HepG2 (cell line): ENCODE results near the gene SCARF1. TPM values are rescaled to one million over a fixed set of nuclear protein-coding genes. Genes with fewer than 3 reads are reported as not detected.

Source experiments
- CBFB ChIP-seq: sonication (generic); formaldehyde crosslinking; IDR thresholded peaks from 2 replicates; pipeline ENCODE4 v1.4.0; 2020; ENCODE audit warnings: missing genetic modification reagents
- CHD4 ChIP-seq: fragments of 200-600 bp; sonication (generic); IDR thresholded peaks from 2 replicates; pipeline ENCODE4 v1.7.0; 2017; ENCODE audit warnings: mild to moderate bottlenecking, low read length, borderline replicate concordance
- CREM ChIP-seq, 2 experiments: sonication (generic) in 1 of 2; formaldehyde crosslinking in 1 of 2; IDR thresholded peaks; 2 replicates each; pipeline versions ENCODE4 v1.4.0 to v1.6.1; 2016 to 2020; ENCODE audit warnings: antibody characterized with exemption in 1 of 2, mild to moderate bottlenecking in 1 of 2, missing genetic modification reagents in 1 of 2
- E2F1 ChIP-seq: sonication (generic); formaldehyde crosslinking; IDR thresholded peaks from 2 replicates; pipeline ENCODE4 v1.5.0; 2020; ENCODE audit warnings: missing genetic modification reagents
- FOXA3 ChIP-seq: IDR thresholded peaks from 2 replicates; pipeline ENCODE4 v1.6.1; 2016; ENCODE audit warnings: missing genetic modification reagents, missing compliant biosample characterization
- FOXC1 ChIP-seq: sonication (generic); formaldehyde crosslinking; IDR thresholded peaks from 2 replicates; pipeline ENCODE4 v1.8.0; 2022; ENCODE audit warnings: mild to moderate bottlenecking, missing genetic modification reagents, borderline replicate concordance
- HNF4G ChIP-seq, 2 experiments: sonication (generic) in 1 of 2; formaldehyde crosslinking in 1 of 2; IDR thresholded peaks; 2 replicates each; pipeline versions ENCODE4 v1.4.0 to v1.6.1; 2011 to 2020; ENCODE audit warnings: borderline replicate concordance in 2 of 2, low read depth in 2 of 2, mild to moderate bottlenecking in 2 of 2, low read length in 1 of 2, missing genetic modification reagents in 1 of 2, moderate library complexity in 1 of 2
- HOXA9 ChIP-seq: sonication (generic); formaldehyde crosslinking; IDR thresholded peaks from 2 replicates; pipeline ENCODE4 v1.8.1; 2022; ENCODE audit warnings: missing genetic modification reagents, mild to moderate bottlenecking, moderate library complexity, borderline replicate concordance
- MAFF ChIP-seq: IDR thresholded peaks from 2 replicates; pipeline ENCODE4 v1.6.1; 2011; ENCODE audit warnings: low read depth, low read length, improper control_type of control experiment
- MTA1 ChIP-seq: sonication (generic); formaldehyde crosslinking; IDR thresholded peaks from 2 replicates; pipeline ENCODE4 v1.4.0; 2020; ENCODE audit warnings: missing genetic modification reagents, mild to moderate bottlenecking, borderline replicate concordance
- MYNN ChIP-seq: sonication (generic); formaldehyde crosslinking; IDR thresholded peaks from 2 replicates; pipeline ENCODE4 v1.4.0; 2020; ENCODE audit warnings: mild to moderate bottlenecking, low read depth, missing genetic modification reagents
- NBN ChIP-seq: fragments of 450-650 bp; conservative IDR thresholded peaks from 2 replicates; pipeline ENCODE4 v1.6.1; 2017
- NFRKB ChIP-seq: fragments of 450-650 bp; IDR thresholded peaks from 2 replicates; pipeline ENCODE4 v1.6.1; 2017
- NR1H2 ChIP-seq: sonication (generic); formaldehyde crosslinking; IDR thresholded peaks from 2 replicates; pipeline ENCODE4 v1.8.1; 2022; ENCODE audit warnings: low read depth, missing genetic modification reagents, borderline replicate concordance
- RBM22 ChIP-seq: fragments of 200-400 bp; formaldehyde crosslinking; optimal IDR thresholded peaks from 2 replicates; pipeline ENCODE3; 2017; ENCODE audit warnings: mild to moderate bottlenecking, low read length, moderate library complexity
- SRSF9 ChIP-seq: fragments of 200-400 bp; formaldehyde crosslinking; IDR thresholded peaks from 2 replicates; pipeline ENCODE4 v1.6.1; 2018; ENCODE audit warnings: borderline replicate concordance, mild to moderate bottlenecking, low read depth, low read length; ENCODE audit not compliant: insufficient read depth, poor library complexity, severe bottlenecking
- TEAD3 ChIP-seq: optimal IDR thresholded peaks from 2 replicates; pipeline ENCODE3; 2016; ENCODE audit warnings: borderline replicate concordance
- THRA ChIP-seq: sonication (generic); formaldehyde crosslinking; IDR thresholded peaks from 2 replicates; pipeline ENCODE4 v1.4.0; 2020; ENCODE audit warnings: missing genetic modification reagents, borderline replicate concordance
- ZEB1 ChIP-seq: IDR thresholded peaks from 2 replicates; pipeline ENCODE4 v1.6.1; 2012; ENCODE audit warnings: mild to moderate bottlenecking, low read depth, inconsistent platforms; ENCODE audit not compliant: insufficient replicate concordance
- ZFY ChIP-seq: sonication (generic); formaldehyde crosslinking; IDR thresholded peaks from 2 replicates; pipeline ENCODE4 v1.4.0; 2020; ENCODE audit warnings: missing genetic modification reagents
- ZMYM2 ChIP-seq: sonication (generic); formaldehyde crosslinking; IDR thresholded peaks from 2 replicates; pipeline ENCODE4 v1.8.0; 2022; ENCODE audit warnings: mild to moderate bottlenecking, missing genetic modification reagents
- ZNF138 ChIP-seq: sonication (generic); formaldehyde crosslinking; IDR thresholded peaks from 2 replicates; pipeline ENCODE4 v1.5.0; 2020; ENCODE audit warnings: mild to moderate bottlenecking, low read depth, missing genetic modification reagents
- ZNF292 ChIP-seq: sonication (generic); formaldehyde crosslinking; IDR thresholded peaks from 2 replicates; pipeline ENCODE4 v1.8.1; 2022; ENCODE audit warnings: mild to moderate bottlenecking, low read depth, missing genetic modification reagents, borderline replicate concordance
- ZNF3 ChIP-seq: IDR thresholded peaks from 2 replicates; pipeline ENCODE4 v1.7.0; 2017; ENCODE audit warnings: inconsistent platforms
- ZNF383 ChIP-seq: sonication (generic); formaldehyde crosslinking; IDR thresholded peaks from 2 replicates; pipeline ENCODE4 v1.4.0; 2020; ENCODE audit warnings: missing genetic modification reagents, mild to moderate bottlenecking, borderline replicate concordance
- ZNF672 ChIP-seq: sonication (generic); formaldehyde crosslinking; IDR thresholded peaks from 2 replicates; pipeline ENCODE4 v1.8.1; 2022; ENCODE audit warnings: missing genetic modification reagents
- ZNF800 ChIP-seq: sonication (generic); formaldehyde crosslinking; IDR thresholded peaks from 2 replicates; pipeline ENCODE4 v1.4.0; 2020; ENCODE audit warnings: missing genetic modification reagents
- polyA plus RNA-seq, 8 experiments: library from polyadenylated mRNA; depleted of rRNA in 3 of 8; stranded (reverse) in 7 of 8; unstranded in 1 of 8; fragments of >200 nt; fragmentation: Illumina TruSeq in 4 of 8; extraction: Trizol in 4 of 8; gene quantifications; 2 replicates each; pipeline versions ENCODE4 v1.2.1 to v1.2.3, GENCODE V29; 2011 to 2016; ENCODE audit warnings: low read depth in 4 of 8, missing spikeins in 1 of 8, mixed read lengths in 1 of 8; ENCODE audit not compliant: insufficient read depth in 1 of 8
- total RNA-seq, 5 experiments: library from RNA; depleted of rRNA; stranded (reverse); fragments of >200 nt; fragmentation: Illumina TruSeq; extraction: Trizol; gene quantifications; 2 replicates each; pipeline ENCODE4 v1.2.3, GENCODE V29; 2016; ENCODE audit warnings: low read depth in 1 of 5

The SCARF1 gene
- total and polyA plus RNA-seq, 2 of the 13 experiments (the other 11 are each of a cell fraction or from before 2014, with no cell fraction given), result 0.24 to 0.71 TPM

GRCh38 chr17:1606352-1606985 is 39.1 kb downstream of the SCARF1 start (continued):
- TF ChIP-seq CREM (IDR thresholded peaks at IDR 0.05) (peak; percentile 33; the same call in 1 of the 2 replicates), CREM (CRISPR knock-in tag; IDR thresholded peaks at IDR 0.05) (no peak), ZFY (no peak; the same call in 1 of the 2 replicates), ZNF138 (CRISPR knock-in tag) (0 out of 2 replicates have a peak, but pooled peaks have one; percentile 60), NR1H2 (CRISPR knock-in tag) (no peak), ZNF383 (CRISPR knock-in tag) (no peak), FOXC1 (CRISPR knock-in tag) (peak; percentile 66; the same call in 1 of the 2 replicates), ZNF672 (no peak), NFRKB (no peak), CBFB (CRISPR knock-in tag) (no peak), MAFF (no peak), SRSF9 (no peak), MYNN (CRISPR knock-in tag) (no peak), RBM22 (no peak), ZEB1 (no peak), CHD4 (no peak), HNF4G (IDR thresholded peaks at IDR 0.05; ENCODE audit: borderline replicate concordance, low read depth, low read length) (no peak), HNF4G (CRISPR knock-in tag; IDR thresholded peaks at IDR 0.05; ENCODE audit: borderline replicate concordance, low read depth) (no peak), ZMYM2 (no peak), ZNF800 (CRISPR knock-in tag) (no peak), THRA (CRISPR knock-in tag) (0 out of 2 replicates have a peak, but pooled peaks have one; percentile 22), ZNF292 (CRISPR knock-in tag) (0 out of 2 replicates have a peak, but pooled peaks have one; percentile 42), ZNF3 (CRISPR knock-in tag) (no peak), MTA1 (CRISPR knock-in tag) (peak; percentile 81; the same call in 1 of the 2 replicates), NBN (no peak), TEAD3 (CRISPR knock-in tag) (peak; percentile 11), E2F1 (CRISPR knock-in tag) (no peak), FOXA3 (peak; percentile 69), HOXA9 (CRISPR knock-in tag) (no peak)
